Fibroblast of mammary gland (primary cell): ENCODE data around the gene TMEM45A.
"Not testable (repeated sequence)": the region's sequence is repeated elsewhere in the genome, so short reads cannot be mapped to it uniquely, and the experiment has no call there.

Source experiments
- DNase-seq: peaks from one replicate; pipeline ENCODE4 v3.0.0-alpha.2; 2010; ENCODE audit warnings: low read depth
- H3K4me3 ChIP-seq: 2 replicates; pipeline ENCODE4 v1.5.1; 2011; ENCODE audit warnings: low read depth, mild to moderate bottlenecking, low read length, moderate library complexity; ENCODE audit not compliant: control insufficient read depth
- CTCF ChIP-seq: conservative IDR thresholded peaks from 2 replicates; pipeline ENCODE4 v1.5.1; 2011; ENCODE audit warnings: low read depth, low read length, inconsistent platforms; ENCODE audit not compliant: control insufficient read depth, insufficient read depth

TMEM45A gene

GRCh38 chr3:100577382-100578008, 85.1 kb downstream of the TMEM45A start:
- no peak for TF ChIP-seq CTCF
- DNase-seq = no peak
- H3K4me3 ChIP-seq = no peak overlapping the region

GRCh38 chr3:100578646-100579045, 86.2 kb downstream of the TMEM45A start:
- DNase-seq = no peak
- no peak for TF ChIP-seq CTCF
- no peak overlapping the region for H3K4me3 ChIP-seq

- TF ChIP-seq CTCF = no peak
- no peak for DNase-seq
- no peak overlapping the region for H3K4me3 ChIP-seq
These were observed 87.7 kb downstream of the TMEM45A start for GRCh38 chr3:100580147-100580546.

- no peak for DNase-seq
- H3K4me3 ChIP-seq = no peak overlapping the region
- TF ChIP-seq CTCF = no peak
These were observed 89.2 kb downstream of the TMEM45A start for GRCh38 chr3:100581650-100582049.

GRCh38 chr3:100582157-100582556, 89.7 kb downstream of the TMEM45A start:
- not testable (repeated sequence) for DNase-seq, H3K4me3 ChIP-seq

- TF ChIP-seq CTCF = no peak
- no peak overlapping the region for H3K4me3 ChIP-seq
- no peak for DNase-seq
These were observed 91.8 kb downstream of the TMEM45A start for GRCh38 chr3:100584101-100584660.

- no peak for DNase-seq
- no peak overlapping the region for H3K4me3 ChIP-seq
- TF ChIP-seq CTCF = no peak
These were observed 94.4 kb downstream of the TMEM45A start for GRCh38 chr3:100586832-100587231.
